ENCODE results near the gene TECR. TPM values are rescaled to one million over a fixed set of nuclear protein-coding genes. Genes with fewer than 3 reads are reported as not detected.
A peak's percentile ranks its signal among the peaks of the same experiment; 100 is the strongest.

Gene TECR
- total and polyA plus RNA-seq, 7 donors, result 77.8 to 209 (median 136) TPM

DNA sequence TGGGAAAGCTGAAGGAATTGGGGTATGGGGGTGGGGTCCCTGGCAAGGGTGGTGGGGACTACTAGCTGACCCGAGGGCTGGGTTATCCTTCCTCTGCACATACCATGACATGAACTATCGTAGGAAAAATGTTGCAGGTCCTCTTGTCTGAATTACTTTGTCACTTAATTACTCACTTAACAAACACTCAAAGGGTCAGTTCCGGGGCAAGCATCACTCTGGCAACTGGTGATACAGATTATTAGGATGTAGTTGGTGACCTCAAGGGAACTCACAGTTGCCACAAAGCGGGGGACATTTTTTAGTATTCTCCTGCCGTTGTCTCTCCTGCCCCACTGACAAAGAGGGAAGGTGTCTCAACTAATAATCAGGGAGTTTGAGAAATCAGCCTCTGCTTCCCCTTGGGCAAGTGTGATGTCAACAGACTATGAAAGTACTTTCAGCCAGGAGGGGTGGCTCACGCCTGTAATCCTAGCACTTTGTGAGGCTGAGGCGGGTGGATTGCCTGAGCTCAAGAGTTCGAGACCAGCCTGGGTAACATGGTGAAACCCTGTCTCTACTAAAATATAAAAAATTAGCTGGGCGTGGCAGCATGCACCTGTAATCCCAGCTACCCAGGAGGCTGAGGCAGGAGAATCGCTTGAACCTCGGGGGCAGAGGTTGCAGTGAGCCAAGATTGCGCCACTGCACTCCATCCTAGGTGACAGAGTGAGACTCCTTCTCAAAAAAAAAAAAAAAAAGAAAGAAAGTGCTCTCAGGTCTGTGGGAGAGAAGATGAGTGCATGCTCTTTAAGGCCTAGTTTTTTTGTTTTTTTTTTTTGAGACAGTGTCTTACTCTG is 21.5 kb upstream of the TECR start:
- no peaks in the 10 kb centered on the region for H3K27me3 ChIP-seq (ENCODE audit: insufficient read depth in 3 of 3, low read length in 2 of 3)
- H3K27ac ChIP-seq, result no peak overlapping the region
- 67 to 78% (median 70%) methylated on average over 12 of the region's 12 CpGs for WGBS, 3 donors
- ATAC-seq, result no peak
- TF ChIP-seq, protein P1, sequence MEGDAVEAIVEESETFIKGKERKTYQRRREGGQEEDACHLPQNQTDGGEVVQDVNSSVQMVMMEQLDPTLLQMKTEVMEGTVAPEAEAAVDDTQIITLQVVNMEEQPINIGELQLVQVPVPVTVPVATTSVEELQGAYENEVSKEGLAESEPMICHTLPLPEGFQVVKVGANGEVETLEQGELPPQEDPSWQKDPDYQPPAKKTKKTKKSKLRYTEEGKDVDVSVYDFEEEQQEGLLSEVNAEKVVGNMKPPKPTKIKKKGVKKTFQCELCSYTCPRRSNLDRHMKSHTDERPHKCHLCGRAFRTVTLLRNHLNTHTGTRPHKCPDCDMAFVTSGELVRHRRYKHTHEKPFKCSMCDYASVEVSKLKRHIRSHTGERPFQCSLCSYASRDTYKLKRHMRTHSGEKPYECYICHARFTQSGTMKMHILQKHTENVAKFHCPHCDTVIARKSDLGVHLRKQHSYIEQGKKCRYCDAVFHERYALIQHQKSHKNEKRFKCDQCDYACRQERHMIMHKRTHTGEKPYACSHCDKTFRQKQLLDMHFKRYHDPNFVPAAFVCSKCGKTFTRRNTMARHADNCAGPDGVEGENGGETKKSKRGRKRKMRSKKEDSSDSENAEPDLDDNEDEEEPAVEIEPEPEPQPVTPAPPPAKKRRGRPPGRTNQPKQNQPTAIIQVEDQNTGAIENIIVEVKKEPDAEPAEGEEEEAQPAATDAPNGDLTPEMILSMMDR (IDR thresholded peaks at IDR 0.05), result no peak
- H3K9me3 ChIP-seq, result no peaks in the 10 kb centered on the region
- intact Hi-C loops (cut with DNase I), result no loop called here
- H3K4me1 ChIP-seq, result peaks cover 10% of the 10 kb centered on the region
- no peak overlapping the region for H3K4me3 ChIP-seq
- DNase-seq, result no peak
- H3K36me3 ChIP-seq (ENCODE audit: insufficient read depth in 1 of 2, low read depth in 1 of 2), result no peaks in the 10 kb centered on the region

DNA sequence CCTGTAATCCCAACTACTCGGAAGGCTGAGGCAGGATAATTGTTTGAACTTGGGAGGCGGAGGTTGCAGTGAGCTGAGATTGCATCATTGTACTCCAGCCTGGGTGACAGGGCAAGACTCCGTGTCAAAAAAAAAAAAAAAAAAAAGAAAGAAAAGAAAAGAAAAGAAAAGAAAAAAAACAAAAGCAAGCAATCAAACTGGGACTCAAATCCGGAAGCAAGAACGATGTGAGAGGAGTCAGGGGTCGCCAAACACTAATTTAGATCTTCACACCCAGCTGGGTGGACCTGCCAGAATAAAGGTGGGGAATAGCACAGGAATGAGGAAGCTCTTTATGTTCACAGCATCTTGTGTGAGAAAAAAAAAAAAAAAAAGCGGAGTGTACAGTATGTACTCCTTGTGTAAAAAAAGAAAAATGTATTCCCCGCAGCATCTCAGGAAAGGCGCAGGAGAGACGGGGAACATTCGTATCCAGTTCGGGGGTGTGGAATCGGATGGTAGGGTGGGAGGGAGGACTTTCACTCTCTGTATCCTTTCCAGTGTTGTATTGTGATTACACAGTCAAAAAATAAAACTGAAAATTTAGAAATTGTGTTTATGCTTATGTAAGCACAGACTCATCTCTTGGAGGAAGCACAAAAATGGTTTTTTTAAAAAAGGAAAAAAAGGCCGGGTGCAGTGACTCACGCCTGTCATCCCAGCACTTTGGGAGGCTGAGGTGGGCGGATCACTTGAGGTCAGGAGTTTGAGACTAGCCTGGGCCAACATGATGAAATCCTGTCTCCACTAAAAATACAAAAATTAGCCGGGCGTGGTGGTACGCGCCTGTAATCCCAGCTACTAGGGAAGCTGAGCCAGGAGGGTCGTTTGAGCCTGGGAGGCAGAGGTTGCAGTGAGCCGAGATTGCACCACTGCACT is 18.8 kb upstream of the TECR start:
- Histone ChIP-seq H3K27ac (peak overlapping the region; percentile 30), H3K9me3 (no peaks in the 10 kb centered on the region)
- TF ChIP-seq, protein P1 (IDR thresholded peaks at IDR 0.05), result no peak

DNA sequence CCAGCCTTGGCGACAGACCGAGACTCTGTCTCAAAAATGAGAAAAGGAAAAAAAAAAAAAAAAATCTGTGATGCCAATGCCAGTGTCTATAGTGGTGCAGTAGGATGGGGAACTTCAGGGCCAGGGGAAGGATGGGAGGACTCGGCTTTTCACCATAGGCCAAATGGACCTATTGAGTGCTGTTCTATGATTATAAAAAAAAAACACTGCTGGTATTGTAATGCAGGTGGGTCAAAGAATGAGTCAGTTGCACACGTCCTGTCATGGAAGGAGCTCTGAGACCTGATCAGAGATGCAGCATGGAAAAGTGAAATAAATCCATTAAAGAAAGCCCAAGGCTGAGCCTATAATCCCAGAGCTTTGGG is 18.2 kb upstream of the TECR start:
- peak in 2 of 4 donors; percentile 1 for ATAC-seq
- Histone ChIP-seq H3K4me3 (no peak overlapping the region), H3K27me3 (ENCODE audit: insufficient read depth in 3 of 3, low read length in 2 of 3) (no peaks in the 10 kb centered on the region), H3K4me1 (peaks cover 38% of the 10 kb centered on the region), H3K27ac (peak overlapping the region; percentile 30), H3K9me3 (no peaks in the 10 kb centered on the region), H3K36me3 (ENCODE audit: insufficient read depth in 1 of 2, low read depth in 1 of 2) (peaks cover 10 to 27% of the 10 kb centered on the region in 2 donors)
- DNase-seq, result no peak
- 71 to 78% (median 77%) methylated on average over 4 of the region's 4 CpGs for WGBS, 3 donors
- intact Hi-C loops (cut with DNase I), result no loop called here
- TF ChIP-seq, protein P1 (IDR thresholded peaks at IDR 0.05), result no peak

More for the DNA sequence above, 18.8 kb upstream of the TECR start:
- no peak overlapping the region for H3K4me3 ChIP-seq
- intact Hi-C loops (cut with DNase I), result no loop called here
- WGBS, 3 donors, result 46 to 68% (median 50%) methylated on average over 22 of the region's 22 CpGs
- peaks cover 32% of the 10 kb centered on the region for H3K4me1 ChIP-seq
- peak in 3 of 4 donors; percentile 14 to 53 (median 36) for ATAC-seq
- DNase-seq, result peak; percentile 70 to 81
- no peaks in the 10 kb centered on the region for H3K27me3 ChIP-seq (ENCODE audit: insufficient read depth in 3 of 3, low read length in 2 of 3)
- peaks cover 10 to 21% of the 10 kb centered on the region in 2 donors for H3K36me3 ChIP-seq (ENCODE audit: insufficient read depth in 1 of 2, low read depth in 1 of 2)

DNA sequence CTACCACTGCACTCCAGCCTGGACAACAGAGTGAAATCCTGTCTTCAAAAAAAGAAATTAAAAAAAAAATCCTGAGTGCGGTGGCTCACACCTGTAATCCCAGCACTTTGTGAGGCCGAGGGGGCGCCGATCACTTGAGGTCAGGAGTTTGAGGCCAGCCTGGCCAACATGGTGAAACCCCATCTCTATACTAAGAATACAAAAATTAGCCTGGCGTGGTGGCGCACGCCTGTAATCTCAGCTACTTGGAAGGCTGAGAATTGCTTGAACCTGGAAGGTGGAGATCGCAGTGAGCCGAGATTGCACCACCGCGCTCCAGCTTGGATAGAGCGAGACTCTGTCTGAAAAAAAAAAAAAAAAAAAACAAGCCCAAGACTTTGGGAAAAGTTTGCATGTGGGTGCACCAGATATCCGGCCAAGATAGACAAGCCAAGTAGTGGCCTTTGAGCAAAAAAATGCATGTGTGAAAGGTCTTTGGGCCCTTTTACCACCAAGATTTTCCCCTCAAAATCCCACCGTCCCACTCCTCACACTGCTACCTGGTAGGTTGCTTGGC is 16.9 kb upstream of the TECR start:
- ATAC-seq, result no peak
- H3K27me3 ChIP-seq (ENCODE audit: insufficient read depth in 3 of 3, low read length in 2 of 3), result no peaks in the 10 kb centered on the region
- H3K4me3 ChIP-seq, result no peak overlapping the region
- TF ChIP-seq, protein P1 (IDR thresholded peaks at IDR 0.05), result no peak
- H3K9me3 ChIP-seq, result no peaks in the 10 kb centered on the region
- intact Hi-C loops (cut with DNase I), result no loop called here
- peaks cover 10 to 35% of the 10 kb centered on the region in 2 donors for H3K36me3 ChIP-seq (ENCODE audit: insufficient read depth in 1 of 2, low read depth in 1 of 2)
- no peak overlapping the region for H3K27ac ChIP-seq
- peaks cover 40% of the 10 kb centered on the region for H3K4me1 ChIP-seq
- DNase-seq, result no peak
- 83 to 92% (median 84%) methylated on average over 14 of the region's 14 CpGs for WGBS, 3 donors
